Activated CD8-positive, alpha-beta memory T cell treated with anti-CD3 and anti-CD28 coated beads, Interleukin-2, amount 50 U/mL, for 1 hour (primary cell): ENCODE data around the gene ADAMTS17.

ENCODE experiments used
- DNase-seq: peaks from one replicate; pipeline ENCODE4 v3.0.0-alpha.2; 2020; ENCODE audit errors: extremely low read depth

The ADAMTS17 gene

DNA sequence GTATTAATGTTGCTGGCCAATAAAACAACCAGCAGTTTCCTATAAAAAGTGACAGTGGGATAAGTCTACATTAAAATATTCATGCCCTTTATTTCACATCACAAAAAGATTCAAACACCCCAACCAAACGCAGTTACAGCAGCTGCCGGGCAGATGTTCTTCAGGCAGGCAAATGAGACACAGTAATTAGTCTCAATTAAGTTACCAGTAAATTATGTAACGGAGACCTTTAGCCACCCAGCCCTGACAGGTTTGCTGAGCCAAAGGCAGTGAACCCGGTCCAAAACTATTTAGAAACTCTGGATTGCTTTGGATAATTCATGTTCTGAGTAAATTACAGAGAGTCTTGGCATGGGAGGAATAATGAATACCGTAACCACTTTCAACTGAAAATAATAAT, 319.4 kb downstream of the ADAMTS17 start:
- no peak for DNase-seq

DNA sequence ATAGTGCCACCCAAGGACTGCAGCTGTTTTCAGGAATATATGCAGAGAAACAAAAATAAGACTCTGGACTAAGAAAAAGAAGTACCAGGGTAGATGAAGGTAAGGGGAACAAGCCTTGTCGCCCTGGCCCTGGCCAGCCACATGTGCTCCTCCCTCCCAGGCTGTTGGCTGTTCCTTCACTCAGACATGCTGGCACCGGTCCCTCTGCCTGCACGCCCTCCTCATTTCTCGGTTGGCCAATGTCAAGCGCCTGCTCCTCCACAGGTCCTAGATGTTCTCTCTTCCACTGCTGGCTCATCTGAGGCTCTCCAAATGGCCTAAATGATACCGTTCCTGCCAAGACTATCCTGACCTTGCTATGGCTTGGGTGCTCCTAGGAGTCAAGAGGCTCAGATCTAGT, 320.1 kb downstream of the ADAMTS17 start:
- no peak for DNase-seq

DNA sequence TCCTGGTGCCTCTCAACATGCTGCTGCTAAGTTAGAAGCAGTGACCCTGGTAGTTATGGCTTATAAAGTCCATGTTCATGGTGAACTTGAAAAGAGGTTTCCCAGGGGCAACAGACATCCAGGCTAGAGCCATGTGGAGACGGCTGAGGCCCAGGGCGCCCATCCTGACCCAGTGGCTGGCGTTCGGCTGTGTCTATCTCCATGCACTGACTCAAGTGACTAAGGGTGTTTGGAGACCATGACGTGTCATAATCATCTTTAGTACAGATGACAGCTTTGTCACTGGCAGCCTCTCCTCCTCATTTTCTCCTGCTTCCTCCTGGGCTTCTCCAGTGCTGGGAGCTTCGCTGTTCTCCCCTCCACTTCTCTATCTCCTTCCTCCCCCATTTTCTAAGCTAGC, 321.2 kb downstream of the ADAMTS17 start:
- no peak for DNase-seq

DNA sequence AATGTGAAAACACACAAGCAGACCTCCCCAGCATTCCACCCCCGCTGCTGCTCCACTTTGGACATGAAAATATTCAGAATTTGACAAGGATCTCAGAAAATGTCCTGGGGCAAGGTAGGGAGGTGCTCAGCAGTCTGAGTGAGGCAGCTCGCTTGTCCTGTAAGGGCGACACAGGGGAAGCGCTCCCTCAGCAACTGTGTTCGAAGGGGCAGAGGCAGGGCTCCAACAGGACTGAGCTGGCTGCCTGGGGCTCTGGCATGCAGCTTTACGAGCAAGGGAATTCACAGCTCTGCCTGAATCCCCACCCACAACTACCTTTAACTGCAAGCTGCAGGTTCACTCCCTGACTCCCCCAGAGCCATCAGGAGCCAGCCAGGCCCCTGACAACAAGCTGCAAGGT, 321.6 kb downstream of the ADAMTS17 start:
- no peak for DNase-seq

DNA sequence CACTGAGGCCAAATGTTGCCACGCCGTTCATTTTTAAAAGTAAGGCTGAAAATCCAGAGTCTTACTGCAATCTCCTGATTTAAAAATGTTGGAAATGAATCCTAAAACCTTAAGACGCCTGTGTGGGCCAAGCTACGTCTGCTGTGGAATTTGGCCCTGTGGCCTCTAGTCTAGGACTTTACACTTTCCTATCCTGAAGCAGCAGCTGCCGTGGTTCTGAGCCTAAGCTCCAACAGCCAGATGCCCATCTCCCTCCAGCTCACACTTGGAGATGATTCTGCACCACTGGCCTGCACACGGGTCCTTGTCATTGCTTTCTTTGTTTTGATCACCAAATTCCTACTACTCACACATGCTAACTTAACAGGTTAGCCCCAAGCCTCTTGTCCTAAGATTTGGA, 322.2 kb downstream of the ADAMTS17 start:
- no peak for DNase-seq

DNA sequence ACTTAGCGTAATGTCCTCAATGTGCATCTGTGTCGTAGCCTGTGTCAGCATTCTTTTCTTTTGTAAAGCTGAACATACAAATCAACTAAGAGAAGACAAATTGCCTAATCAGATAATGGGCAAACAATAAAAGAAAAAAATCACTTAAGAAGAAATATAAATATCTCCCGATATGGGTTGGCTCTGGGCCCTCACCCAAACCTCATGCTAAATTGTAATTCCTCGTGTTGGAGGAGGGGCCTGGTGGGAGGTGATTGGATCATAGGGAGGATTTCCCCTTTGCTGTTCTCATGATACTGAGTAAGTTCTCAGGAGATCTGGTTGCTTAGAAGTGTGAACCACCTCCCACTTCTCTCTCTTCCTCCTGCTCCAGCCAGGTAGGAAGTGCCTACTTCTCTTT, 323.6 kb downstream of the ADAMTS17 start:
- no peak for DNase-seq

DNA sequence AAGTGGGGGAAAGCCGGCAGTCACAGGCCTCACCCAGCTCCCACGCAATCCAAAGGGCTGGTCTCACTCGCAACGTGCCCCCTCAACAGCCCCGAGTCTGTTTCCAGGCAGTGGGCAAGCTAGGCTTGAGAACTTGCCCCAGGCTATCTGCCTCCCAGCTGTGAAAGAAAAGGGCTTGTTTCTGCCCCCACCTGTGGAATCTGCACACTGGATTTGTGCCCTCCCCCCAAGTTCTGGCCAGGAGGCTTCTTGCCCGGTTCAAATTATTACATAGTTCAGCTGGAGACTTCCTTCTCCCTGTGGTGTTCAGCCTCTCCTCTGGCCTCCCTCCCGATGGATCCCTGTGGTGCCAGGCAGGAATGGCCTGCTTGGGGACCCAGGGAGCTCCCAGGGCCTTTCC, 324.6 kb downstream of the ADAMTS17 start:
- no peak for DNase-seq

DNA sequence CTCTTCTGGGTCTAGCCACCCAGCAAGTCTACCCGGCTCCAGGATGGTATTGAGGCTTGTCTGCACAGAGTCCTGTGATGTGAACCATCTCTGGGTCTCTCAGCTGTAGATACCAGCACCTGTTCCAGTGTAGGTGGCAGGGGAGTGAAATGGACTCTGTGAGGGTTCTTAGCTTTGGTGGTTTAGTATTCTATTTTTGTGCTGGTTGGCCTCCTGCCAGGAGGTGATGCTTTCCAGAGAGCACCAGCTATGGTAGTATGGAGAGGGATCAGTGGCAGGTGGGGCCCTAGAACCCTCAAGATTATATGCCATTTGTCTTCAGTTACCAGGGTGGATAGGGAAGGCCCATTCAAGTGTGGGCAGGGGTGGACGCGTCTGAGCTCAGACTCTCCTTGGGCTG, 325.1 kb downstream of the ADAMTS17 start:
- DNase-seq, result no peak

DNA sequence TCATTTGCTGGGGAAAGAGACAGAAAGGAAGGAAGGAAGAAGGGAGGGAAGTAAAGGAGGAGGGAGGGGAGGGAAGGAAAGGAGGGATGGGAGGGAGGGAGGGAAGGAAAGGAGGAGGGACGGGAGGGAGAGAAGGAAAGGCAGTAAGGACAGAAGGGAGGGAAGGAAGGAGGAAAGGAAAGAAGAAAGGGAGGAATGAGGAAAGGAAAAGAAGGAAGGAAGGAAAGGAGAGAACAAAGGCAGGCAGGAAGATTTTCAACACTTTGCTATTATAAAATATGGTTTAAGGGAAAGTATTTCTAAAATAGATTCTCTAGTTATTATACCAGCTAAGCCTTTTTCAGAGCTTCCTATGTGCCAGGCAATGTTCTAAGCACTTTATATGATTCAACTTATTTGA, 330.5 kb downstream of the ADAMTS17 start:
- DNase-seq, result no peak

DNA sequence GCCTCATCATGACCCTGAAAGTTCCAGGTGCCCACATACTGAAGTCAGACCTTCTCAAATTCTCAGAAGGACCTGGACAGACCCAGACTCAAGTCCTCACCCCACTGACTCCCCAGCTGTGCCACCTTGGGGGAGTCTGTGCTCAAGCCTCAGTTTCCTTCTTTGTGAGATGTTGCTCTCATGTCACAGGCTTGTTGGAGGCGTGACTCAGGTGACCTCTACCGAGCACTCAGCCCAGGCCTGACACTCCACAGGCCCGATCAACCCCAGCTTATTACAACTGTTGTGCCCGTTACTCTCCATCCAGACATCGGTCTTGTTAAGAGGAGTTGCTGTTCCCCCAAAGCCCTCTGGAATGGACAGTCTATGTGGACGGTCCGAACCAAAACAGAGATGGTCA, 332.4 kb downstream of the ADAMTS17 start:
- no peak for DNase-seq

DNA sequence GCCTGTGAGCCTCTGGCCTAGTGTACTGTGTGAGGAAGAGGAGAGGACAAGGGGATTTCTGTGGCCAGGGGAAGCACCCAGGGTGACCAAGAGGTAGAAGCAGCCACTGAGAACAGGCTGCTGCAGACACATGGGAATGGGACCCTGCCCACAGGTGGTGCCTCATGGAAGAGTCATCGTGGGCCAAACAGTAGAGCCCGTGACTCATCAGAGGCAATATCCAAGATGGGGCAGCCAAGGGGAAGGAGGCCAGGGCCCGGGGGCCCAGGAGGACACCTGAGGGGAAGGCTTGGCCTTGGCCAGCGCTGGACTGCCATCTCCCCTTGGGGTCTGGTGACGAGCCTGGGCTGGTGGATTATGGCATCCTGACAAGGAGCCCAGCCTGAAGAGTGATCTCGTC, 333.5 kb downstream of the ADAMTS17 start:
- DNase-seq, result no peak

DNA sequence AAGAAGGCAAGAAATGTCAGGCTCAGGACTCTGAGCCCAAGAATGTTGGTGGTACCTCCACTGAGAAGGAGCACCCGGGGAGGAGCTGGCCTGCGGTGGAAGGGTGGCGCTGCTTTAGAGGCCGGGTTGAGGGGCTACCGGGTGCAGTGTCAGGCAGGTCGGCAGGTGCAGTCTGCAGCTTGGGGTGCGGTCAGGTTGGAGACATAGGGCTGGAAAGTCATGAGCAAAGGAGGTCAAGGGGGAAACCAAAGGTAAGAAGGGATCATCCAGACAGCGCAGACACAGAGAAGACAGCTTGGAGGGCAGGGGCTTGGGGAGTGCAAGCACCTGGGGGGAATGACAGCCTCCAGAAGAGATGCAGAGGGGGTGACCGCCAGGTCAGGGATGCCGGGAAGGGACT, 334.2 kb downstream of the ADAMTS17 start:
- DNase-seq, result no peak

DNA sequence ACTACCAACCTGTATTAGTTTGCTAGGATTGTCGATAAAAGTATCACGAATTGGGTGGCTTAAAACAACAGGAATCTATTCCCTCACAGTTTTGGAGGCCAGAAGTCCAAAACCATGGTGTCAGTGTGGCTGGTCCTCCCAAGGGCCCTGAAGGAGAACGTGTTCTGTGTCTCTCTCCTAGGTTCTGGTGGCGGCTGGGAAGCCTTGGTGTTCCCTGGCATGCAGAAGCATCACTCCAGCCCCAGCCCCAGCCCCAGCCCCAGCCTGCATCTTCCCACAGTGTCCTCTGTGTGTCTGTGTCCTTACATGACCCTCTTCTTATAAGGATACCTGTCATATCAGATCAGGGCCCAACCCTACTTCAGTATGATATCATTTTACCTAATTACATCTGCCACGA, 336.1 kb downstream of the ADAMTS17 start:
- DNase-seq, result no peak

DNA sequence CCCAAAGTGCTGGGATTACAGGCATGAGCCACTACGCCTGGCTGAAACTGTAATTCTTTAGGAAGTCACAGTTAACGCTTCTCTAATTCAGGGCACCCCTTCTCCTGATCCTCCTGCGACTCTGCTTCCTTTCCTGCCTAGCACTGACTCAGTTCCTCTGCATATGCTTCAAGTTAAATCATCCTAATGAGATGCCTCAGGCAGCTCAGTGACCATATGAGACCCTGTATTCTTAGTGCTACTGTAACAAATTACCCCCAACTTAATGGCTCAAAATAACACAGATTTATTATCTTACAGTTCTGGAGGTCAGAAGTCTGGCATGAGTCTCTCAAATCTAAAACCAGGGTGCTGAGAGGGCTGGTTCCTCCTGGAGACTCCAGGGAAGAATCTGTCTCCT, 336.8 kb downstream of the ADAMTS17 start:
- no peak for DNase-seq

DNA sequence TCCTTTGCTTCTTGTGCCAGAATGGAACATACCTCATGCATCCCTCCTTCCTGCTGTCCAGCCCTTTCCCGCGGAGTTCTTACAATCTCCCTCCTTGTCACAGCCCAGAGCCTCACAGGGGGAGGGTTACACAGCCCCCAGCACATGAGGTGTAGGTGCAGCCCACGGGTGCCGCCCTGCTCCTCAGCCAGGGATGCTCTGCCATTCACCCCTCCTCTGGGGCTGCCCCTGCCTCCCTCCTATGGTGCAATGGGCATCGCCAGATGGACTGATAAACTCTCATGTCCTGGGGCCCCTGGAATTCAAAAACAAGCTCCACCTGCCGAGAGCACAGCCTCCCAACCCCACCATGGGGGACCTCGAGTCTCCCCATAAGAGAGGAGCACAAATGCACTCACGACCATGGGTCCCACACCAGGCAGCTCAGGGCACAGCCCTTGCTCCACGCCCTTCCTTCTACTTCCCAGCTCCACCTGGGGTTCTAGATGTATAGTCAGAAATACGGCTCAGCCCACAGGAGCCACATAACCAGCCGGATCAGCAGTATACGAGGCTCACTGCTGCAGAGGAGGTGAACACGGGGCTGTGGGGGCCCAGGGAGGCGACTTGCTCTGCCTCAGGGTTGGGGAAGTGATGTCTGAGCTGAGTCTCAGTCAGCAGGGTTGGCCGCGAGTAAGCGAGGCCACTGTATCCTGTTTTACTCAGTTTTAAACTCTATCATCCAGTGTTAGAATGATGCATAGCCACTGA, 338.8 kb downstream of the ADAMTS17 start:
- no peak for DNase-seq

DNA sequence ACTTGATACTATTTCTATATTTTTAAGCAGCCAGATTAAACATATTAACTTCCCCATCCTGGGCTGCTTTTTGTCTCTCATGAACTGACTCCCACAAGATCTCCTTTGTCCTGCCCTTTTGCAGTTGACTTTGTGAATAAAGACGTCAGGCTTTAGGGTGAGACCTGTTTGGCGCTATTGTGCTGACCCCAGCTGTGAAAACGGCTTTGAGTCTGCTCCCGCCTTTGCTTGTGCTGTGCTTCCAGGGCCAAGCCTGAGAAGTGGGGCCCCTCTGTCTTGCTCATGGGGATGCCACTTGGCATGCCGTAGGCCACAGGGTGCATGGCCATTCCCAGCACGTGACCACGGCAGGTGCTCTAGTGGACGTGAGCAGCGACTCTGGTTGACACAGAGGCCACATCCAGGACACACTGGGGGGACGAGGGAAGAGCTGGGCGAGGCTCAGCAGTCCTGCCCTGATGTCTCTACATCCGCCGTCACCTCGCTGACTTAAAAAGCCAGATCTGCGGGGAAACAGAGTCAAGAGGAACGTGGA, 339.6 kb downstream of the ADAMTS17 start:
- DNase-seq, result no peak

DNA sequence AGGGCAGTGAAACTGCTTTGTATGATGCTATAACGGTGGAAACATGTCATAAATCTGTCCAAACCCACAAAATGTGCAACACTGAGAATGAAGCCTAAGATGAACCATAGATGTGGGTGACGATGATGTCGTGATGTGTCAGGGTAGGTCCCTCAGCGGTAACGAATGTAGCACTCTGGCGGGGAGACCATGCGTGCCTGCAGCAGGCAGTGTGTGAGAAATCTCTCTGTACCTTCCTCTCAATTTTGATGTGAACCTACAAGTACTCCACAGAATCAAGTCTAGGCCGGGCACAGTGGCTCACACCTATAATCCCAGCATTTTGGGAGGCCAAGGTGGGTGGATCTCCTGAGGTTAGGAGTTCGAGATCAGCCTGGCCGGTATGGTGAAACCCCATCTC, 340.4 kb downstream of the ADAMTS17 start:
- no peak for DNase-seq

DNA sequence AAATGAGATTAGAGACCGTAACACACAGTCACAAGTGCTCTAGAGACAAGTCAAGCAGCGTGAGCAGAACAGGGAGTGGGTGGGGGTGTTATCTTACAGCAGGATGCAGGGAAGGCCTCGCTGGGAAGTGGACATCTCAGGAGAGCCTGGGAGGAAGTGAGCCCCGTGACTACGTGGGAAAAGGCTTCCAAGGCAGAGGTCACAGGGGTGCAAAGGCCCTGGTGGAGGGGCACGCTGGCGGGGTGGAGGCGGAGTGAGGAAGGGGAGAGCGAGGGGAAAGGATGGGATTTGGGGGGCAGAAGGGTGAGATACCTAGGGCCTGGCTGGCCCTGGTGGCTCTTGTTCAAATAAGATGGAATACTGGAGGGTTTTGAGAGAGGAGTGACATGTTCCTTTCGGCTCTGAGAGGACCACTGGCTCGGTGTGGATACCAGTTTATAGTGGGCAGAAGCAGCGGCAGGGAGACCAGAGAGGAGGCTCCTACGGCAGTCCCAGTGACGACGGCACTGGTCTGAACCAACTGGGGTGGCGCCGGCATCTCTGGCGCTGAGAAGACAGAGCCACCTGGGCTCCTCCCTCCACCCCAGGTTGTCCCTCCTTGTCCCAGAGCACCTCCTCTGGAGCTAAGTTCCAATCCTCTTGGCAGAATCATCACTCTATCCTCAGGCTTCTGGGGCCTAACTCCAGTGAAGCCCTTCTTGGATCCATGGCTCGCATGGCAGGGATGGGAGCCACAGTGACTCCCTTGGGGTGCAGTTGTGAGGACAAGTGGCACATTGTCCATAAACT, 342.3 kb downstream of the ADAMTS17 start:
- DNase-seq, result no peak

DNA sequence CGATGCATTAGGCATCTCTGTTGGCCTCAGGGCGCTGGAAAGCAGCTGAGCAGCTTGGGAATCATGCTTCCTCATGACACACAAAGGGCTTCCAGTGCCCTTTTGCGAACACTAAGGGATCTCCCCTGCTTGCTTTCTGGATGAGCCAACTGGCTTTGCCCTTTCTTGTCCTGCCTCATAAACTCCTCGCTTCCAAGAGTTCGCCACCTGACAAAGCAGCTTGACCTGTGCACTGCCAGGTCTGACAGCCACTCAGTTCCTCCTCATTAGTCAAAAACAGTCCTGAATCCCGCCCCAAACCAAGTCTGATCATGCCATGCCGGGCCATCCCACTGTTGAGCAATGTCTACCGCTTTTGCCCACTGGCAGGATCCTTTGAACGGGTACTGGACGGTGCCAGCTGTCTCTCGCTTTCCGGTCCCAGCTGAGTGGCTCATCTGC, 343.1 kb downstream of the ADAMTS17 start:
- DNase-seq, result no peak

DNA sequence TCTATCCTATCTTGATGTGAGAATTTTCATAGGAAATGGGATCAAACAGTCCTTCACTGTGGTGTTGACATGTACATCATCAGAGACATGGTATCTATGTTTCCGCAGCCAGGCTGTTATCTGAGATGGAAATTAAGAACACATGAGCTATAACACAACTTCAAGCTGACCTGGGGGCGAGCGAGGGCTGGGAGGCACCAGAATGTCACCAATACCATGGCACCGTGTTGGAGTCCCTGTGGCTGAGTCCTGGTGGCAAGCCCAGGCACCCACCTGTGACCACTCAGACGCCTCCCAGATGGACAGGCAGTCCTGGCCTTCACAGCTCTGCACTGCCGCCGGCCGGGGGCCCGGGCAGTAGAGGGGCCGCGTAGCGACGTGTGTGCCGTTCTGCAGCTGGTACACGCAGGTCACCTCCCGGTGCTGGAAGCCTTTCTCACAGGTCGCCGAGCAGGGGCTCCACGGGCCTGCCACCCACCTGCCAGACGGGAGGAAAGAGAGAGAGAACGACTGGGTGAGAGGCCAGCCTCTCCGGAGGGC, 344.6 kb downstream of the ADAMTS17 start:
- DNase-seq, result no peak

DNA sequence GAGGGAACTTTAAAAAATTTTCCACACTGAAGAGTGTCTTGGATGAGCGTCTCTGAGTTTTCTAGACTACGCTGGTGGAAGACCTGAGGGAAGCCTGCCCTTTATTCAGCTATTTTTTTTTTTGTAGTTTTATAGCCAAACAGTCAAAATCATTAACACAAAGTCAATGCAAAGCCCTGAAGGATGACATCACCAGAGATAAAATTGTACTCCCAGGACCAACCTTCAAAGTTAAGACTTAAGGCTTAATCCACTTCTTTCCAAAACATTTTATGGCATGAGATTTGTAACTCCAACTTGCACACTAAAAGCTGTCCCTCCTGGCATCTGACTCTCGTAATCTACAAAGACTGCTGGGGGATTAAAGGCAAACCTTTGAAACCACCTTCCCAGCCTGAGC, 345.1 kb downstream of the ADAMTS17 start:
- no peak for DNase-seq

DNA sequence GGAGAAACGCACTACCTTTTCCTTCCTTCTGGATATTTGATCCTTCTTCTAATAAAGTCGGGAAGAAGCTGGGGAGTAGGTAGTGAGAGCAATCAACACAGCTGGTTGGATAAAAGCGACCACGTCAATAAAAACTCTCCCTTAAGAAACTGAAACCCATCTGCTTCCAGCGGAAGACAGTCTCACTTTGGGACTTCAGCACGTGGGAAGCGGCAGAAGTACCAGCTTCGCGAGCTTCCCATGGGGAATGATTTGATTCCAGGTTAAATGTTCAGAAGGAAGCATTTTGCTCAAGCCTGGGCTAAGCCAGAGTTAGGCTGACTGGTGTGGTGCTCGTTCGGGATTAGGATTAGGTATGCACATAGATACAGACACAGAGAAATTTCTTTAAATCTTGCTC, 346.2 kb downstream of the ADAMTS17 start:
- DNase-seq, result no peak

DNA sequence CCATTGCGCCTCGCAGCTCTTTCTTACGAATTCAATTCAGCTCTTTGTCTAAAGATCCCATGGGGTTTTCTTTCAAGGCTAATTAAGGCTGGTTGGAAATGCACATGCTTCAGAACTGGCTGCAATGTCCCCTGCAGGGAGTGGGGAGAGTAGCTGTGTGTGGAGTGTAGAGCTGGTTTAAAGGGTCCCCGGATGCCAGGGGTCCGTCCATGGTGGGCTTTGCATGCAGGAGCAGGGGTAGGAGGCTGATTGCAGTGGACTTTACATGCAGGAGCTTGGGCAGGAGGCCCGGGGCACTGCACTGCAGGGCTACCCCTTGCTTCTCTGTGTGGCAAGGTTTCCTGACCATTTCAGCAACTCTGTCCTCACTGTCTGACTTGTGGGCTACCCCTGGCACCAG, 346.9 kb downstream of the ADAMTS17 start:
- DNase-seq, result no peak
